Aorta (tissue), 5 donors: ENCODE data around the gene TBC1D1. TPM values are rescaled to one million over a fixed set of nuclear protein-coding genes. Genes with fewer than 3 reads are reported as not detected.

Experiments
- ATAC-seq: fragments of 200-7000 bp; cut with Tn5 transposase; one replicate; pipeline ENCODE4 v1.9.1; 2022; ENCODE audit warnings: moderate library complexity; ENCODE audit not compliant: low FRiP score
- DNase-seq, 2 donors: peaks; one replicate each; pipeline ENCODE4 v3.0.0-alpha.2; 2020
- H3K27ac ChIP-seq, 2 donors: one replicate each; pipeline ENCODE4 v1.5.1; 2013; ENCODE audit warnings: low read length in 2 of 2, mild to moderate bottlenecking in 2 of 2, moderate library complexity in 2 of 2, control low read depth in 1 of 2, inconsistent platforms in 1 of 2, low read depth in 1 of 2
- H3K27me3 ChIP-seq, 2 donors: one replicate each; pipeline ENCODE4 v1.6.1; 2013; ENCODE audit warnings: control low read depth in 1 of 2, low read length in 1 of 2, mild to moderate bottlenecking in 1 of 2, moderate library complexity in 1 of 2; ENCODE audit not compliant: insufficient read depth in 2 of 2, control insufficient read depth in 1 of 2
- H3K36me3 ChIP-seq, 2 donors: one replicate each; pipeline ENCODE4 v1.6.1; 2013; ENCODE audit warnings: control low read depth in 1 of 2, low read length in 1 of 2, mild to moderate bottlenecking in 1 of 2; ENCODE audit not compliant: insufficient read depth in 2 of 2, control insufficient read depth in 1 of 2
- H3K4me1 ChIP-seq, 2 donors: one replicate each; pipeline ENCODE4 v1.6.1; 2013; ENCODE audit warnings: low read length in 2 of 2, control low read depth in 1 of 2, mild to moderate bottlenecking in 1 of 2, moderate library complexity in 1 of 2; ENCODE audit not compliant: insufficient read depth in 2 of 2, control insufficient read depth in 1 of 2
- H3K4me3 ChIP-seq, 2 donors: one replicate each; pipeline ENCODE4 v1.5.1; 2013; ENCODE audit warnings: low read length in 2 of 2, control low read depth in 1 of 2, mild to moderate bottlenecking in 1 of 2
- H3K9me3 ChIP-seq: one replicate; pipeline ENCODE4 v1.6.1; 2013; ENCODE audit warnings: mild to moderate bottlenecking, low read length; ENCODE audit not compliant: control insufficient read depth
- WGBS, 2 donors: extraction: QIAGEN DNeasy Blood & Tissue Kit; methylation state at CpG; one replicate each; pipeline ENCODE4 v1.1.7; 2013; 5-methylcytosine and 5-hydroxymethylcytosine counted together
- intact Hi-C, 2 donors: fragments of 100-400 bp; cut with DNase I; formaldehyde crosslinking; loops; one replicate each; pipeline versions ENCODE4 v1.14.2 to v1.15.0; 2022
- polyA plus RNA-seq, 2 donors: library from polyadenylated mRNA; stranded (reverse); fragments of 200-250 nt; gene quantifications; one replicate each; pipeline ENCODE4 v1.2.3, GENCODE V29; 2013
- total RNA-seq, 2 donors: library from RNA; stranded (reverse); fragmentation: NEBNext Ultra II Directional; extraction: Animal tissue kit (Norgen Biotek cat#: 25700); gene quantifications; one replicate each; pipeline ENCODE4 v1.2.1, GENCODE V29; 2021
- donor health status: healthy with polysubstance abuse.
- donor health status: Bipolar disorder and iron deficiency.
- donor health status: DM: no; HTN: no; CAD: no.
- donor health status: DM: no; HTN: no; CAD: no.
- donor health status: DM: yes; HTN: yes; CAD: no.

Gene TBC1D1
- total and polyA plus RNA-seq, 4 donors, result 66.4 to 219 (median 115) TPM

- intact Hi-C loops, result no loop called here
- Histone ChIP-seq H3K4me3 (no peak overlapping the region), H3K36me3 (no peaks in the 10 kb centered on the region), H3K9me3 (peaks cover 3% of the 10 kb centered on the region), H3K27me3 (no peaks in the 10 kb centered on the region), H3K27ac (no peak overlapping the region), H3K4me1 (no peaks in the 10 kb centered on the region)
- 94 to 96% methylated on average over 5 of the region's 5 CpGs for WGBS, 2 donors
- DNase-seq (no peak), ATAC-seq (no peak)
Observed at GRCh38 chr4:38163216-38164006, 272.5 kb downstream of the TBC1D1 start.

GRCh38 chr4:38164346-38164745 is 273.5 kb downstream of the TBC1D1 start:
- intact Hi-C loops, result no loop called here
- Histone ChIP-seq H3K9me3 (peaks cover 3% of the 10 kb centered on the region), H3K27ac (no peak overlapping the region), H3K4me1 (no peaks in the 10 kb centered on the region), H3K36me3 (no peaks in the 10 kb centered on the region), H3K4me3 (no peak overlapping the region), H3K27me3 (no peaks in the 10 kb centered on the region)
- WGBS, 2 donors, result 95% methylated on average over 3 of the region's 3 CpGs
- DNase-seq (no peak), ATAC-seq (no peak)

GRCh38 chr4:38166082-38166481 is 275.2 kb downstream of the TBC1D1 start:
- intact Hi-C loops, result no loop called here
- no peaks in the 10 kb centered on the region for H3K36me3 ChIP-seq
- ATAC-seq (no peak), DNase-seq (no peak)
- peaks cover 3% of the 10 kb centered on the region for H3K9me3 ChIP-seq
- H3K4me1 ChIP-seq, result no peaks in the 10 kb centered on the region
- 78 to 89% methylated on average over 6 of the region's 6 CpGs for WGBS, 2 donors
- H3K27me3 ChIP-seq, result no peaks in the 10 kb centered on the region
- H3K27ac ChIP-seq, result no peak overlapping the region
- no peak overlapping the region for H3K4me3 ChIP-seq

- ATAC-seq (no peak), DNase-seq (no peak)
- H3K9me3 ChIP-seq, result peaks cover 4% of the 10 kb centered on the region
- H3K4me1 ChIP-seq, result no peaks in the 10 kb centered on the region
- H3K4me3 ChIP-seq, result no peak overlapping the region
- no peaks in the 10 kb centered on the region for H3K36me3 ChIP-seq
- H3K27me3 ChIP-seq, result no peaks in the 10 kb centered on the region
- H3K27ac ChIP-seq, result no peak overlapping the region
- 81 to 83% methylated on average over 3 of the region's 3 CpGs for WGBS, 2 donors
- intact Hi-C loops, result no loop called here
Observed at GRCh38 chr4:38166768-38167167, 275.9 kb downstream of the TBC1D1 start.

- 73 to 77% methylated on average over 4 of the region's 4 CpGs for WGBS, 2 donors
- Histone ChIP-seq H3K27me3 (no peaks in the 10 kb centered on the region), H3K27ac (no peak overlapping the region), H3K36me3 (no peaks in the 10 kb centered on the region), H3K9me3 (peaks cover 4% of the 10 kb centered on the region), H3K4me3 (no peak overlapping the region), H3K4me1 (no peaks in the 10 kb centered on the region)
- intact Hi-C loops, result no loop called here
- ATAC-seq (no peak), DNase-seq (no peak)
Observed at GRCh38 chr4:38167973-38168372, 277.1 kb downstream of the TBC1D1 start.

GRCh38 chr4:38169524-38169923 is 278.6 kb downstream of the TBC1D1 start:
- DNase-seq (no peak), ATAC-seq (no peak)
- no peaks in the 10 kb centered on the region for H3K36me3 ChIP-seq
- no peak overlapping the region for H3K4me3 ChIP-seq
- no peaks in the 10 kb centered on the region for H3K27me3 ChIP-seq
- no peak overlapping the region for H3K27ac ChIP-seq
- intact Hi-C loops, result no loop called here
- H3K4me1 ChIP-seq, result no peaks in the 10 kb centered on the region
- H3K9me3 ChIP-seq, result peaks cover 1% of the 10 kb centered on the region
- WGBS, 2 donors, result 75 to 78% methylated on average over 5 of the region's 5 CpGs

- Histone ChIP-seq H3K27me3 (no peaks in the 10 kb centered on the region), H3K9me3 (peaks cover 1% of the 10 kb centered on the region), H3K4me1 (no peaks in the 10 kb centered on the region), H3K36me3 (no peaks in the 10 kb centered on the region), H3K27ac (no peak overlapping the region), H3K4me3 (no peak overlapping the region)
- intact Hi-C loops, result no loop called here
- WGBS, 2 donors, result 82 to 86% methylated on average over 7 of the region's 7 CpGs
- ATAC-seq (no peak), DNase-seq (no peak)
Observed at GRCh38 chr4:38170338-38171169, 279.7 kb downstream of the TBC1D1 start.

- H3K36me3 ChIP-seq, result no peaks in the 10 kb centered on the region
- no peak overlapping the region for H3K4me3 ChIP-seq
- DNase-seq, result no peak
- intact Hi-C loops, result no loop called here
- peaks cover 1% of the 10 kb centered on the region for H3K9me3 ChIP-seq
- no peaks in the 10 kb centered on the region for H3K4me1 ChIP-seq
- WGBS, 2 donors, result 92 to 93% methylated on average over 6 of the region's 6 CpGs
- H3K27me3 ChIP-seq, result no peaks in the 10 kb centered on the region
- no peak overlapping the region for H3K27ac ChIP-seq
- no peak for ATAC-seq
Observed at GRCh38 chr4:38172078-38172477, 281.2 kb downstream of the TBC1D1 start.
